Activated T-cell treated with anti-CD3 and anti-CD28 coated beads, Interleukin-2, amount 50 U/mL, for 4 hours (primary cell): Measurements from ENCODE around the gene ALPK3. TPM values are rescaled to one million over a fixed set of nuclear protein-coding genes. Genes with fewer than 3 reads are reported as not detected.

Source experiments
- ATAC-seq, 2 donors: fragments of 200-7000 bp; cut with Tn5 transposase; one replicate each; pipeline ENCODE4 v1.10.0; 2021
- DNase-seq: peaks from one replicate; pipeline ENCODE4 v3.0.0-alpha.2; 2020
- H3K27me3 Mint-ChIP-seq: one replicate; pipeline ENCODE4 v1.8.0; 2021; ENCODE audit warnings: low read depth, mixed read lengths
- H3K36me3 Mint-ChIP-seq: one replicate; pipeline ENCODE4 v1.8.0; 2022; ENCODE audit warnings: mixed read lengths; ENCODE audit not compliant: insufficient read depth
- H3K4me1 Mint-ChIP-seq: one replicate; pipeline ENCODE4 v1.8.0; 2021; ENCODE audit warnings: low read depth, mixed read lengths
- H3K4me3 Mint-ChIP-seq: one replicate; pipeline ENCODE4 v1.8.0; 2021; ENCODE audit warnings: mild to moderate bottlenecking, moderate library complexity, mixed read lengths
- H3K9me3 Mint-ChIP-seq: one replicate; pipeline ENCODE4 v1.8.0; 2021; ENCODE audit warnings: mixed read lengths
- total RNA-seq, 3 donors: library from RNA; stranded (reverse); gene quantifications; one replicate each; pipeline ENCODE4 v1.2.1, GENCODE V29; 2021

Gene ALPK3
- total RNA-seq, 3 donors from 2014 or later = 0.05 to 0.13 (median 0.11) TPM

DNA sequence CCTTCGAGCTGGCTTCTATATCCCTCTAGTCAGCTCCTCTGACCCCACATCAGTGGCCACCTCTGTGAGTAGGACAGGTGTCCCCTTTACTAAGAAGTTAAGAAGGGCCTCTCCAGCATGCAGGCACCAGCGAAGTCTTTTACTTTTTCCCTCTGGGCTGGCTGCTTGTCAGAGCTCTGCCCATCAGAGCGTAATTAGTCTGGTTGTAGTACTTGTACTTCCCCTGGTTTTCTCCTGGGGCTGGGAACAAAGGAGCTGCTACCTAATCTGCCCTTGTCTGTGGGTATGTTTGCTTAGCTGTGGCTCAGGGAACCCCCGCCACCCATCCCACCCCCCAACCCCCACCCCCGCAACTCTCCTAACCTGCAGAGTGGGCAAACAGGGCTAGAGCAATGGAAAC is 27.4 kb upstream of the ALPK3 start:
- DNase-seq (no peak), ATAC-seq (no peak)
- Mint-ChIP-seq H3K27me3 (no peaks in the 10 kb centered on the region), H3K4me1 (peaks cover 29% of the 10 kb centered on the region), H3K9me3 (no peaks in the 10 kb centered on the region), H3K36me3 (peaks cover 43% of the 10 kb centered on the region), H3K4me3 (no peak overlapping the region)

DNA sequence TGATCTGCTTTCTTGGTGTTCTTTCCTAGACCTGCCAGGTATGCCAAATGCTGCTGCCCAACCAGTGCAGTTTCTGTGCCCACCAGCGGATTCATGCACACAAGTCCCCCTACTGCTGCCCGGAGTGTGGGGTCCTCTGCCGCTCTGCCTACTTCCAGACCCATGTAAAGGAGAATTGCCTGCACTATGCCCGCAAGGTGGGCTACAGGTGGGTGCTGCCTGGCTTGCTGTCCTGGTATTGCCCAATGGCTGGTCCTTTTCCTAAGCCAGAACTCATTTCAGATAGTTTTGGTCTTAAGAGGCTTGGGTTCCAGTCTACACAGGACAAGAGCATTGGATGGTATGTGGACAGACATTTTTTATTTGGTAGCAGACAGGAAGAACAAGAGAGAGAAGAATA is 26.5 kb upstream of the ALPK3 start:
- Mint-ChIP-seq H3K9me3 (no peaks in the 10 kb centered on the region), H3K27me3 (no peaks in the 10 kb centered on the region), H3K4me3 (no peak overlapping the region)

DNA sequence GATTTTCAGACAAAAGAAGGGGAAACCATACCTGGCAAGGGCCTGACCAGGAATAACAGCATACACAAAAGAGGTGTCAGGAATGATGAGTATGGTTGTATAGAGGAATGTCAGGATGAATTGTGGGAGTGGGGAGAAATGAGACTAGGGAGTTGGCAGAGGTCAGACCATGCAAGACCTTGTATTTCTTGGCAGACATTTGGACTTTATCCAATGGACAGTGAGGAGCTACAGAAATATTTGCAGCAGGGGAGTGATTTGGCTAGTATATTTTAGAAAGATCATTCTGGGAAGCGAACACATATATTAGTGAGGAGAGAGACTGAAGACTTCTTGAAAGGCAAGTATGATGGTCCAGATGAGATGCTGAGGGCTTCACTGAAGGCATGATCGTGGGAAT is 25.4 kb upstream of the ALPK3 start:
- Mint-ChIP-seq H3K9me3 (no peaks in the 10 kb centered on the region), H3K4me1 (peaks cover 15% of the 10 kb centered on the region), H3K36me3 (peaks cover 37% of the 10 kb centered on the region), H3K27me3 (no peaks in the 10 kb centered on the region), H3K4me3 (no peak overlapping the region)
- no peak for ATAC-seq
- no peak for DNase-seq

More for the DNA sequence above, 26.5 kb upstream of the ALPK3 start:
- DNase-seq (no peak), ATAC-seq (no peak)
- H3K4me1 Mint-ChIP-seq = peaks cover 21% of the 10 kb centered on the region
- peaks cover 39% of the 10 kb centered on the region for H3K36me3 Mint-ChIP-seq

DNA sequence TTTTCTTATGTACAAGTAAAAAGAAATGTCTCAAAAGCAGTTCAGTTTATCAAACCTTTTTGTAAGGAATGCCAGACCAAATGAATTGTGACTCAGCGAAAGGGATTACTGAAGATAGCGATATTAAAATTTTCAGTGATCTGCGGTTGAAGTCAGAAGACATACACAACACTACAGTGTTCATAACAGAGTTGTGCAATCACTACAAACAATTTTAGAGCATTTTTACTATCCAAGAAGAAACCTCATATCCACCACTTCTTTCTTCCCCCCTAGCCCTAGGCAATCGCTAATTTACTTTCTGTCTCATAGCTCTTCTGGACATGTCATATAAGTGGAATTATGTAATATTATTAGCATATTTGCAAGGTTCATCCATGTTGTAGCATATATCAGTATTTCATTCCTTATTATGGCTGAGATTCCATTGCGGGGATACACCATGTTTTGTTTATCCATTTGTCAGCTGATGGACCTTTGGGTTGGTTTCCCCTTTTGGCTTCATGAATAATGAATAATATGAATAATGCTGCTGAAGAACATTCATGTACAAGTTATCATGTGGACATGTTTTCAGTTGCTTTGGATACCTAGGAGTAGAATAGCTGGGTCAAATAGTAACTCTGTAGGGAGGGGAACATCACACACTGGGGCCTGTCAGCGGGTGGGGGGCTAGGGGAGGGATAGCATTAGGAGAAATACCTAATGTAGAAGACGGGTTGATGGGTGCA is 23.6 kb upstream of the ALPK3 start:
- ATAC-seq (no peak), DNase-seq (no peak)
- Mint-ChIP-seq H3K9me3 (no peaks in the 10 kb centered on the region), H3K27me3 (no peaks in the 10 kb centered on the region), H3K4me1 (peaks cover under 1% of the 10 kb centered on the region), H3K36me3 (peaks cover 33% of the 10 kb centered on the region), H3K4me3 (no peak overlapping the region)

DNA sequence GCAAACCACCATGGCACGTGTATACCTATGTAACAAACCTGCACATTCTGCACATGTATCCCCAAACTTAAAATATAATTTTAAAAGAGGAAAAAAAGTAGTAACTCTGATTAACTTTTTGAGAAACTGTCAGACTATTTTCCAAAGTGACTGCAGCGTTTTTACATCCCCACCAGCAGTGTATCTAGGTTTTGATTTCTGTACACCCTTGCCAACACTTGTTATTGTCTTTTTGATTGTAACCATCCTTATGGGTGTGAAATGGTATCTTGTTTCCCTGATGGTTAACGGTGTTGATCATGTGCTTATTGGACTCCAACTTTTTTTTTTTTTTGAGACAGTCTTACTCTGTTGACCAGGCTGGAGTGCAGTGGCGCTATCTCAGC is 23.0 kb upstream of the ALPK3 start:
- H3K4me3 Mint-ChIP-seq = no peak overlapping the region
- ATAC-seq (no peak), DNase-seq (no peak)
- no peaks in the 10 kb centered on the region for H3K27me3 Mint-ChIP-seq
- H3K4me1 Mint-ChIP-seq = no peaks in the 10 kb centered on the region
- no peaks in the 10 kb centered on the region for H3K9me3 Mint-ChIP-seq
- H3K36me3 Mint-ChIP-seq = peaks cover 34% of the 10 kb centered on the region

DNA sequence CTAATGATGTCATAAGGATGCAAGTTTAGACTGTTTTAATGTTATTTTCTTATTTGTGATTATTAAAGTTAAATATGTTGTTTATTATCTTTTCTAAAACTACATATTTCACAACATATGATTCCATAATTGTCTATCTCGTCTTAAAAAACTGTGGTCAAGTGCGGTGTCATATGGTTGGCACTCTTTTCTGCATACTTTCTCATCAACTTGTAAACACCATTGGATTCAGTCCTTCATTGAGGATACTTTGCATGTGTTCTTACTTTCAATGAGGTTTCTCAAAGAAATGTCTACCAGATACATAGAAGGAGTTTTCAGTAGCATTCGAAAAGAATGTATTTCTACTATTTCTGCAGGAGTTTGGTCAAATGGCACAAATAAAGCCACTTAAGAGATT is 22.0 kb upstream of the ALPK3 start:
- H3K36me3 Mint-ChIP-seq = peaks cover 40% of the 10 kb centered on the region
- H3K9me3 Mint-ChIP-seq = no peaks in the 10 kb centered on the region
- no peak overlapping the region for H3K4me3 Mint-ChIP-seq
- H3K27me3 Mint-ChIP-seq = no peaks in the 10 kb centered on the region
- no peaks in the 10 kb centered on the region for H3K4me1 Mint-ChIP-seq
- DNase-seq (no peak), ATAC-seq (no peak)

DNA sequence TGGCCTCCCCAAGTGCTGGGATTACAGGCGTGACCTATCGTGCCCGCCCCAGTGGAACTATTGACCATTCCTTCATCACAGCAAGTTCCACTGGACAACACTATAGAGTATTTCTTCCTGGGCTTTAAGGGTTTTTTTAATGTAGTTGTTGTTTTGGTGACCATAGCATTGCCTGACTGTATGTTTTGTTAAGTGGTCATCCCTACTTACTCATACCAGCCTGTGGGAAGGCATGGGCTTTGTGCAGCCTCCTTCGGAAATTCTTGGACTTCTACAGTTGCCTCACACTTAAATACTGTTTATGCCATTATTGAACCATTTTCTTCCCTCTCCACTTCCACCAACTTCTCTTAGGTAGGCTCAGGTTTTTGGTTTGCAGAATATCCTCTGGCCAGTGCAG is 19.9 kb upstream of the ALPK3 start:
- Mint-ChIP-seq H3K4me3 (no peak overlapping the region), H3K4me1 (no peaks in the 10 kb centered on the region), H3K9me3 (no peaks in the 10 kb centered on the region), H3K27me3 (no peaks in the 10 kb centered on the region), H3K36me3 (peaks cover 36% of the 10 kb centered on the region)
- ATAC-seq (no peak), DNase-seq (no peak)

DNA sequence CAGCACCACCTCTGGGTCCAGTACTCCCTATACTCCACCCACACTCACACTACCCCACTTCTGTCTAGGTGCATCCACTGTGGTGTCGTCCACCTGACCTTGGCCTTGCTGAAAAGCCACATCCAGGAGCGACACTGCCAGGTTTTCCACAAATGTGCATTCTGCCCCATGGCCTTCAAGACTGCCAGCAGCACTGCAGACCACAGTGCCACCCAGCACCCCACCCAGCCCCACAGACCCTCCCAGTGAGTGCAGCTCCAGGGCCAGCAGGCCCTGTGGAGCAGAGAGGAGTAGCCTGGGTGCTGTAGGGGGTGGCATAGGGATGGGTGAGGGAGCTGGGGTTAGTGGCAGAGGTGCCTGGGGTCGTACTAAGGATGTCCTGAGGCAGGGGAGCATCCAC is 19.4 kb upstream of the ALPK3 start:
- no peak for ATAC-seq
- H3K4me3 Mint-ChIP-seq = no peak overlapping the region
- DNase-seq = no peak
- H3K27me3 Mint-ChIP-seq = no peaks in the 10 kb centered on the region
- H3K36me3 Mint-ChIP-seq = peaks cover 38% of the 10 kb centered on the region
- H3K4me1 Mint-ChIP-seq = no peaks in the 10 kb centered on the region
- H3K9me3 Mint-ChIP-seq = no peaks in the 10 kb centered on the region

DNA sequence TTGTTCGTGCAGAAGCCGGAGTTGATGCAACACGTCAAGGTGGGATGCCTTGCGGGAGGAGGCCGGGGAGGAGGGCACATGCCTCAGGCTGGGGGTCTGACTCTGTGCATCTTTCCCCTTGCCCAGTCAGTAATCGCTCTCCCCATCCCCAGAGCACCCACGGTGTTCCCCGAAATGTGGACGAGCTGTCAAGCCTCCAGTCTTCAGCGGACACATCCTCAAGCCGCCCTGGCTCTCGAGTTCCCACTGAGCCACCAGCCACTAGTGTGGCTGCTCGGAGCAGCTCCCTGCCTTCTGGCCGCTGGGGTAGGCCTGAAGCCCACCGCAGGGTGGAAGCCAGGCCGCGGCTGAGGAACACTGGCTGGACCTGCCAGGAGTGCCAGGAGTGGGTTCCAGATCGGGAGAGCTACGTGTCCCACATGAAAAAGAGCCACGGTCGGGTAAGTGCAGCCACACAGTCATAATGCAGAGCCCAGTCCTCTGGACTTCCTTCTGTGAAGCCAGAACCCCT is 18.7 kb upstream of the ALPK3 start:
- DNase-seq (no peak), ATAC-seq (no peak)
- Mint-ChIP-seq H3K9me3 (no peaks in the 10 kb centered on the region), H3K27me3 (no peaks in the 10 kb centered on the region), H3K36me3 (peaks cover 42% of the 10 kb centered on the region), H3K4me1 (no peaks in the 10 kb centered on the region), H3K4me3 (no peak overlapping the region)

DNA sequence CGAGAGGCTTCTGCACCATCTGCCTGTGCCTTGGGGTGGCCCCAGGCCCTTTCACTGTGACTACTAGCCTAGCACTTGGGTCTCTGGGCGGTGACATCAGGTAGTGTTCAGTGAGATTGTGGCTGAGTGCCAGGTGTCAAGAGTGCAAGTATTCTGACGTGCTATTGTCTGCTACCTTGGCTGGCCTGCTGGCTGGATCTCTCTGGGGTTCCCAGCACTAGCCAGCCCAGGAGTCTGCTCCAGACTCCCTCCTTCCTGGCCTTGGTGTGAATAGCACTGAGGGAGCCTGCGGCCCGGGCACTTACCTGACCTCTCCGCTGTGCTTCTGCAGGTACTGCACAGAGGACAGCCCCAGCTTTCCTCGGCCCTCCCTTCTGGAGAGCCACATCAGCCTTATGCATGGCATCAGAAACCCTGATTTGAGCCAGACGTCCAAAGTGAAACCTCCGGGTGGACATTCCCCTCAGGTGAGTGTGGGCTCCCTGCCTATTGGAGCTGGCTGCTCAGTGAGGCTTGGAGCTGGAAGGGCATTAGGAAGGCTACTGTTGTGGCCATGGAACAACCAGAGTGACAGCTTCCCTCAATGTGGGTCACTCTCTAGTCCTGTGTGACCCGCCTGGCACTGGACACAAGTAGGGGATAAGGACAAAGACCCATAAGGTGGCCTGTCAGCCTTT is 17.5 kb upstream of the ALPK3 start:
- H3K27me3 Mint-ChIP-seq = no peaks in the 10 kb centered on the region
- H3K4me3 Mint-ChIP-seq = no peak overlapping the region
- no peaks in the 10 kb centered on the region for H3K4me1 Mint-ChIP-seq
- H3K36me3 Mint-ChIP-seq = peaks cover 39% of the 10 kb centered on the region
- H3K9me3 Mint-ChIP-seq = no peaks in the 10 kb centered on the region
- DNase-seq (no peak), ATAC-seq (no peak)

DNA sequence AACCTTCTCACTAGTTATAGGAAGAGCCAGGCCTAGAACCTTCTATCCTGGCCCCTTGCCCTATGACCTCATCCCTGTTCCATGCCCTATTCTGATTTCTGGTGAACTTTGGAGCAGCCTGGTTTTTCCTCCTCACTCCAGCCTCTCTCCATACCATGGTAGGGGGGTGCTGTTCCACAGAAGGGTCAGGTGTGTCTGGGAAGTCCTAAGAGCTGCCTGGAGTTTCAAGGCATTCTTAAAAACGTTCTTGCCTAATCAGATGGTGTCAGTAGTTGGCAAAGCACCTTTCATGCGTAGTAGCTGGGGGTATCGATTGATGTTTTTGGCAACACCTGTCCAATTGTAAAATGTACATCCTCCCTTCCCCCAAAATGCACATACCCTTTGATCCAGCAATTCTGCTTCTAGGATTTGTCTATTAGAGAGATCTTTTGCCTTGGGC is 16.8 kb upstream of the ALPK3 start:
- Mint-ChIP-seq H3K4me3 (no peak overlapping the region), H3K36me3 (peaks cover 40% of the 10 kb centered on the region), H3K27me3 (no peaks in the 10 kb centered on the region), H3K4me1 (no peaks in the 10 kb centered on the region), H3K9me3 (no peaks in the 10 kb centered on the region)
- ATAC-seq = no peak
- no peak for DNase-seq

DNA sequence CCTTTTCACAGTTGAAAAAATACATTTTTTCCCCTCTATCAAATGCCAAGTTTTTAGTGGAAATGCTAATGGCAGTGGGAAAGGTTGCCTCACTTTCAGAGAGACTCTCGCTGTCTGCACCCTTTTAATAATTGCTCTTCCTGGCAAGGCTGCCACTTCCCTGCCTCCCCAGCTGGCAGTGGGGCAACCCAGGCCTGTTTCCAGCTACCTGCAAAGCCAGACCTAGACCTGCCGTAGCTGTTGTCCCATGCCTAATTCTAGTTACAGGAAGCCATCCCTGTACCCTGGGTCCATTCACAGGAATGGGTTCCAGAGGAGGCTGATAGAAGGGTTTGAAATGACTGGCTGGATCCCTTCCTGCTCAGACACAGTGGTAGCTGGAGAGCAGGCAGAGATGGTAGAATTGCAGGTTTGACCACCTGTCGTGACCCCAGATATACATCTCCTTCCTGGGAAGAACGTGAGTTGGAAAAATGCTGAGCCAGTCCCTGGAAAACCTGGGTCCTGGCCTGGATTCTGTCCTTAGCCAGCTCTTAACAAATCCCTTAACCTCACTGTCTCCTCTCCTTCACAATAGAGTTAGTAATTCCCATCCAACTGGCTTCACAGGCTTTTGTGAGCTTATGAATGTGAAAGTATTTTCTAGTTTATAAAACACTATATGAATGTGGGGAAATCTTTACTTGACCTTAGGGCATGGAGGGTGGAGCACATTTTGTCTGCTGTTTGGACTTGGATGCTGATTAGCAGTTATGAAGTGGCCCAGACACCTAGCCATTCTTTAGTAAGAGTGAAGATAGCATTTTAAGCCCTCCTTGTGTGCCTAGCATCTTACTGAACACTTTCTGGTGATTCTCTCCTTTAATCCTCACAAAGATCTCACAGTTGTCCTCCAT is 12.9 kb upstream of the ALPK3 start:
- no peak for ATAC-seq
- peaks cover 34% of the 10 kb centered on the region for H3K36me3 Mint-ChIP-seq
- no peaks in the 10 kb centered on the region for H3K27me3 Mint-ChIP-seq
- no peaks in the 10 kb centered on the region for H3K9me3 Mint-ChIP-seq
- no peak overlapping the region for H3K4me3 Mint-ChIP-seq
- no peak for DNase-seq
- H3K4me1 Mint-ChIP-seq = no peaks in the 10 kb centered on the region

DNA sequence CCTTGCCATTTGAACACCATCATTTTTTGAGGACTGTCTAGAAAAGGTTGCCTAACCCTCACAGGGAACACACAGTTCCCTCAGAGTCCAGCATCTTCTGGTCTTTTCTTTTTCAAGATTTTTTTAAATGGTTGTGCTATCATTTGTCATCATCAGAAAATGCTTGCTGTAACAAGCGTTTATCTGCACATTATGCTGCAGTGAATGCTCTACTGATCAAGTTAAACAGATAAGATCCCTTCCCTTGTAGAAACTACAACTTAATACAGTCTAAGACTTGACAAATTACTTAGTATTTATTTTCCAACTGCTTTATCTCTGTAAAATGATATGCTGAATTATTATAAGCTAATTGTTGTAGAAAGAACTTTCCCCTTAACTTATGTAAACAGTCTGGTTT is 11.9 kb upstream of the ALPK3 start:
- H3K9me3 Mint-ChIP-seq = no peaks in the 10 kb centered on the region
- no peak overlapping the region for H3K4me3 Mint-ChIP-seq
- H3K27me3 Mint-ChIP-seq = no peaks in the 10 kb centered on the region
- no peak for ATAC-seq
- H3K4me1 Mint-ChIP-seq = no peaks in the 10 kb centered on the region
- DNase-seq = no peak
- H3K36me3 Mint-ChIP-seq = peaks cover 27% of the 10 kb centered on the region

DNA sequence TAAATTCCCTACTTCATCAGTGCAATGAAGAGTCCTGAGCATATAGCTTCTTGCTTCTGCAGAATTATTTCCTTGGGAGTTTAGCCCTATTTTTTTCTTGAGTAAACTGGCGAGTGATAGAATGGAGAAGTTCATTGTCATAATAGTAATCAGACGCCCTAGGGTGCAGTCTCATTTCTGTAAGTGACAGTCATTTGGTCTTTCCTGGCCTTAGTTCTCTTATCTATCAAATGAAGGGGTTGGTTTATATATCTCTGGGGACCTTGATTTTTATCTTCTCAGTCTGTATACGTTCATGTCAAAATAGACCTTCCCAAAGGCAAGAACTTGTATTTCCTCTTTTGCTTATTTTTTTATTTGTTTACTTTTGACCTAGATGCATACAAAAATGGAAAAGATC is 9.9 kb upstream of the ALPK3 start:
- DNase-seq (no peak), ATAC-seq (no peak)
- H3K27me3 Mint-ChIP-seq = no peaks in the 10 kb centered on the region
- no peaks in the 10 kb centered on the region for H3K4me1 Mint-ChIP-seq
- no peaks in the 10 kb centered on the region for H3K9me3 Mint-ChIP-seq
- H3K4me3 Mint-ChIP-seq = no peak overlapping the region
- H3K36me3 Mint-ChIP-seq = peaks cover 16% of the 10 kb centered on the region
